GM12875 (cell line): ENCODE measurements around the gene SNED1.

Experiments
- H3K4me3 ChIP-seq: one replicate; pipeline ENCODE4 v1.5.1; 2011; ENCODE audit warnings: low read depth, low read length, control low read depth
- CTCF ChIP-seq: IDR thresholded peaks from 2 replicates; pipeline ENCODE4 v1.5.1; 2011; ENCODE audit warnings: low read depth, mild to moderate bottlenecking, control low read depth, inconsistent platforms, low read length, moderate library complexity, borderline replicate concordance; ENCODE audit not compliant: insufficient read depth

SNED1 gene

DNA sequence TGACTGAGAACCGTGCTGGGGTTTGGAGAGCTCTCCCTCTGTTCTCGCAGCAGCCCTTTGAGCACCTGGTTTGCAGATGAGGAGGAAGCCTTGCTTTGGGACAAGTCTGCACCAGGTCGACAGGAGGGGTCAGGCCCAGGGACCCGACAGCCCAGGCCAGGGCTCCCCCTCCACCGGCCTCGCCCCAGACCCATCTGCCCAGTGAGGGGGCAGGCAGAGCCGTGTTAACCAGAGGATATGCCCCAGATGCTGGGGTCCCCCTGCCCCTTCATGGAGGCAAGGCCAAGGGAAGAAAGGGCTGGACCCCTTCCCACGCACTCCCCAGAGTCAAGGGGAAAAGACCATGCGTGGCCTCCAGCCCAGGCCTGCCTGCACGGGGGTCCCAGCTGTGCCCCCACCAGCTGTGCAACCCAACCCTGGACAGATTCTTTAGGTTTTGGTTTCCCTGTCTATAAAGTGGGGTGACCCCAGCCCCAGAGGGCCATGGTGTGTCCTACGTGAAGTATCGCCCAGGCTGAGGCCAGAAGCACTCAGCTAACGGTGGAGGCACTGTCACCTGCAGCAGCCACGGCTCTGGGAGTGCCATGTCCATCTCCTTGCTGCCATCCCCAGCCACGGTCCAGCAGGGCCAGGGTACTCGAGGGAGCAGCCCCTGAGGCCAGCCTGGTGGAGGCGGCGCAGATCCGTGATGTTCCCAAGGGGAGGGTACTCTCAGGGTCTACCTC is 4.8 kb upstream of the SNED1 start:
- TF ChIP-seq CTCF, result no peak
- no peak overlapping the region for H3K4me3 ChIP-seq

- TF ChIP-seq CTCF, result no peak
Measured at GRCh38 chr2:240994171-240994896, 4.1 kb upstream of the SNED1 start.

GRCh38 chr2:240995041-240996021 is 3.1 kb upstream of the SNED1 start:
- no peak for TF ChIP-seq CTCF

More at GRCh38 chr2:240994171-240994896, 4.1 kb upstream of the SNED1 start:
- no peak overlapping the region for H3K4me3 ChIP-seq

GRCh38 chr2:240996161-240996833 is 2.1 kb upstream of the SNED1 start:
- no peak overlapping the region for H3K4me3 ChIP-seq
- no peak for TF ChIP-seq CTCF

More at GRCh38 chr2:240995041-240996021, 3.1 kb upstream of the SNED1 start:
- no peak overlapping the region for H3K4me3 ChIP-seq

DNA sequence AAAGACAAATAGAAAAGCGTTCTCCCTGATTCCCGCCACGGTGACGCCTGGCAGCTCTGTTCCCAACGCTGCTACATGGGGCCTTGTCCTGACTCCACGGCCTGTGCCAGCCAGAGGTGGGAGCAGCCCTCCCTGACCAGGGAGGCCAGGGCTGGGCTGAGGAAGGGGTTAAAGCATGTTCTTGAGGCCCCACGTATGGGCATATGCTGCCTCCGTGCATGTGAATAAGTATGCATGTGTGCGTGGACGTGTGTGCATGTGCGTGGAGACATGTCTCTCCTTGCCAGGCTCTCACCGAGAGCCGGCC is 1.6 kb upstream of the SNED1 start:
- TF ChIP-seq CTCF, result no peak
- no peak overlapping the region for H3K4me3 ChIP-seq

DNA sequence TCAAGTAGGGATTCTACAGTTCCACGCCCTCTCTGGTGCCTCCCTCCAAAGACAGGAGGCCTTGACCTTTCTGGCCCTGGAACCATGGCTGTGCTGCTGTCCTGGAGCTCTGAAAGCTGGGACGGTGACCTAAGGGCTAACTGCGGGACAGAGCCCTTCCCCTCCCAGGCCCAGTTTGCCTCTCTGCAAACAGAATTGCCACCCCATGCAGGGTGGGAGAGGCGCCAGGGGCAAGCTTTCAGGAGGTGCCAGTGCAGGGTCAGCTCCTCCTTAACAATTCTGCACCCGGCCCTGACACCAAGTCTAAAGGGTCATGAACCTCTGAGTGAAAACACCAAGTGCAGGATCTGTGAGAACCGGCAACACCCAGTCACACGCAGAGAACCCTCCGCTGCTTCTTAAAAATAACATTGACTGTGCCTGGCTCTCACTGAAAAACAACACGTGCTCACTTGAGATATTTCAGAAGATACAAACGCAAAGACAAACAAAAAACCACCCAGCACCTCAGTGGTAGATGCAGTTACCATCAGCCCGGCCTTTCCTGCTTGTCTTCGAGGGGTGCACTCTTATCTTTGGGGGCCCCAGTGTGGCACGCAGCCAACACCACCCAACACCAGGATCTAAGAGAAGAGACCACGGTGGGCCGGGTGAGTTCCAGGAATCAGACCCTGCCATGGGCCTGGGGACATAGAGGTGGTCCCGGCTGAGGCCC is 1.1 kb upstream of the SNED1 start:
- TF ChIP-seq CTCF, result no peak
- H3K4me3 ChIP-seq, result no peak overlapping the region
